Uterus (tissue), 2 donors: Measurements from ENCODE around the gene TMPRSS13.

Source experiments
- POLR2A ChIP-seq, 2 donors: fragments of 450-650 bp; IDR thresholded peaks; one replicate each; pipeline ENCODE4 v1.6.1; 2016; ENCODE audit warnings: antibody characterized with exemption in 2 of 2, mild to moderate bottlenecking in 1 of 2, moderate library complexity in 1 of 2
- TF ChIP-seq, protein P1 (sequence below), 4 experiments: fragments of 200-600 bp in 2 of 4; fragments of 450-650 bp in 2 of 4; sonication (generic) in 2 of 4; IDR thresholded peaks; one replicate each; pipeline ENCODE4 v1.5.1; 2016 to 2019; ENCODE audit warnings: antibody characterized with exemption in 4 of 4, mild to moderate bottlenecking in 2 of 4, moderate library complexity in 1 of 4

DNA sequence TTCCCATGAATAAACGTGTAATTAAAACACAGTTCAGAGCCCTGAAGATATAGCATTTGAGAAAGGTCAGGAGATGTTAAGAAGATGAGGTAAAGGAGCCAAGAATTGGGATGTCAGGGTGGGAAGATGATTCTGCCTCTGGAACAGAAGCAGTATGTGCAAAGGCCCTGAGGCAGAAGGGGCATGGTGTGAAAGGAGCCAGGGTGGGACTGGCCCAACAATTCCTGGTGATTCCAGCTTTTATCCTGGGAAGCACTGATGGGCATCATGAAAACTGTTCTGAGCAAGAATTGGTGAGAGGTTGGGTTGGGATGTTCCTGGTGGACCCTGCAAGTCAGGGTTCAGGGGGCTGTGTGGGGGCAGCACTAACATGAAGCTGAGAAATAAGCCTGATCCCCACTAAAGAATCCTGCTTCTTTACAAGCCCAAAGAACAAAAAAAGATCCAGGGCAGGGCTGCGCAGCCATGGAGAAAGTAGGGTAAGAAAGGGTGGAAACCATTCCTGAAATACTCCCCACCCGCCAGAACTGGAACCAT, 50.2 kb downstream of the TMPRSS13 start:
- TF ChIP-seq, protein P1, sequence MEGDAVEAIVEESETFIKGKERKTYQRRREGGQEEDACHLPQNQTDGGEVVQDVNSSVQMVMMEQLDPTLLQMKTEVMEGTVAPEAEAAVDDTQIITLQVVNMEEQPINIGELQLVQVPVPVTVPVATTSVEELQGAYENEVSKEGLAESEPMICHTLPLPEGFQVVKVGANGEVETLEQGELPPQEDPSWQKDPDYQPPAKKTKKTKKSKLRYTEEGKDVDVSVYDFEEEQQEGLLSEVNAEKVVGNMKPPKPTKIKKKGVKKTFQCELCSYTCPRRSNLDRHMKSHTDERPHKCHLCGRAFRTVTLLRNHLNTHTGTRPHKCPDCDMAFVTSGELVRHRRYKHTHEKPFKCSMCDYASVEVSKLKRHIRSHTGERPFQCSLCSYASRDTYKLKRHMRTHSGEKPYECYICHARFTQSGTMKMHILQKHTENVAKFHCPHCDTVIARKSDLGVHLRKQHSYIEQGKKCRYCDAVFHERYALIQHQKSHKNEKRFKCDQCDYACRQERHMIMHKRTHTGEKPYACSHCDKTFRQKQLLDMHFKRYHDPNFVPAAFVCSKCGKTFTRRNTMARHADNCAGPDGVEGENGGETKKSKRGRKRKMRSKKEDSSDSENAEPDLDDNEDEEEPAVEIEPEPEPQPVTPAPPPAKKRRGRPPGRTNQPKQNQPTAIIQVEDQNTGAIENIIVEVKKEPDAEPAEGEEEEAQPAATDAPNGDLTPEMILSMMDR (IDR thresholded peaks at IDR 0.05) = no peak
- TF ChIP-seq POLR2A (IDR thresholded peaks at IDR 0.05) = no peak
